ENCODE measurements around the gene URM1.

URM1 gene

DNA sequence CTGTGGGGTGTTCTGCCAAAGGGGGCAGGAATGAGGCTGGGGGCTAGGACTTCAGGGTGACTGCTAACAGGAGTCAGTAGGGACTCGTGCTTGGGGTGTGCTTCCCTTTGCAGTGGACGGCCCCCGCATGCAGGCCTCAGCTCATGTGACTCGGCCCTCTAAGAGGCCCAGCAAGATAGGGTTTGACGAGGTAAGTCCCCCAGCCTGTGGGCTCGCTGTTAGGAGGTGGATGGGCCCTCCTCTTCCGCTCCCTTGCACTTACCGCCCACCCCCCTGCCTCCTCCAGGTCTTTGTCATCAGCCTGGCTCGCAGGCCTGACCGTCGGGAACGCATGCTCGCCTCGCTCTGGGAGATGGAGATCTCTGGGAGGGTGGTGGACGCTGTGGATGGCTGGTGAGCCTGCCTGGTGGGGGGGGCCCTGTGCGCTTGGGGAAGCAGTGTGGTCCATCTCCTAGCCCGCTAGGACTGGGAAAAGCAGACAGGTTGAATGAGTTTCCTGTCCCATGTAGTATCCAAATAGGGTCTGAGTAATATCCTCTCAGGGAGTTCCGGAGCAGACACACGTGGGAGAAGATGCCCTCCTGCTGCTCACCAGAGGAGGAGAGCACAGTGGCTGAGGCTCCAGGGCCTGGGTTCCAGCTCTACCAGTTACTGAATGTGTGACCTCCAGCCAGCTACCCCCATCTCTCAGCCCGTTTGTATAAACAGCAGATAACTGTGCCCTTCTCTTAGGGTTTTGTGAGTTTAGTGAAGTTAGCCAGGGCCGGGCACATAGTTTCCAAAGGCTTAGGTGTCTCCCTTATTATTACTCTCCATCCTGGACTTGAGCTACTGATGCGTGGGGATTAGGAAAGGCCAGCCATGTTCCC, 57.7 kb downstream of the URM1 start:
- DNase-seq (ENCODE audit: low spot score) (no peak), FAIRE-seq (no peak)

DNA sequence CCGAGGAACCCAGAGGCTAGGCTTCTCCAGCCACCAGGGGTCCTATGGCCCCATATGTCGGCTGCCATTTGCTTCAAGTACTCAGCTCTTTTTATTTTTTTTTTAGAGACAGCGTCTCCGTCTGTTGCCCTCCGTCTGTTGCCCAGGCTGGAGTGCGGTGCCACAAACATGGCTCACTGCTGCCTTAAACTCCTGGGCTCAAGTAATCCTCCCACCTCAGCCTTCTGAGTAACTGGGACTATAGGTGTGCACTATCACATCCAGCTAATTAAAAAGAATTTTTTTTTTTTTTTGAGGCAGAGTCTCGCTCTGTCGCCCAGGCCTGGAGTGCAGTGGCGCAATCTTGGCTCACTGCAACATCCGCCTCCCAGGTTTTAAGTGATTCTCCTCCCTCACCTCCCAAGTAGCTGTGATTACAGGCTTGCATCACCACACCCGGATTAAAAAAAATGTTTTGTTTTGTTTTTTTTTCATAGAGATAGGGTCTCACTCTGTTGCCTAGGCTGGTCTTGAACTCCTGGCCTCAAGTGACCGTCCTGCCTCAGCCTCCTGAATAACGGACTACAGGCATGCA, 58.4 kb downstream of the URM1 start:
- FAIRE-seq (no peak), DNase-seq (ENCODE audit: low spot score) (no peak)

DNA sequence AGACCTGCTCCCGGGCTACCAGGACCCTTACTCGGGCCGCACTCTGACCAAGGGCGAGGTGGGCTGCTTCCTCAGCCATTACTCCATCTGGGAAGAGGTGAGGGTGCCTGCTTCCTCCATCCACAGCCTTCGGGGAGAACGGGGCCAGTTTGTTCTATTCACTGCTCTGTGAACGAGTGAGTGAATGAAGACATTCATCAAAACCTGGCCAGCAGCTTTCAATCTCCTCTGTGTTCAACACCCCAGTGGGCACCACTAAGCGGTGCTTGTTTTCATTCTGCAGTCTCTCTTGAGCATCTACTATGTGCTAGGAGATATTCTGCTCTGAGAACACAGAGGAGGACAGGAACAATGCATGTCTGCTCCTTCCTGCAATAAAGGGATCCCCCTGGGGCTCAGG, 60.0 kb downstream of the URM1 start:
- DNase-seq (ENCODE audit: low spot score), result no peak
- FAIRE-seq, result no peak

DNA sequence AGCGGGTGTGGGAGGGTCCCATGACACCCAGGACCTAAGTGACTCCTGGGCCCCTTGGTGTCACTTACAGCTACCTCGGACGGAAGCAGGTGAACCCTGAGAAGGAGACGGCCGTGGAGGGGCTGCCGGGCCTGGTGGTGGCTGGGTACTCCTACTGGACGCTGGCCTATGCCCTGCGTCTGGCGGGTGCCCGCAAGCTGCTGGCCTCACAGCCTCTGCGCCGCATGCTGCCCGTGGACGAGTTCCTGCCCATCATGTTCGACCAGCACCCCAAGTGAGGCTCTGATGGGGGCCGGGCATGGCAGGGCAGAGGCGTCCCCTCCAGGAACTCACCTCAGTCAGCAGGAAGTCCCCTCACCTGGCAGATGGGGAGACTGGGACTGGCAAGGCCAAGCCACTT, 63.2 kb downstream of the URM1 start:
- DNase-seq (ENCODE audit: low spot score), result no peak
- no peak for FAIRE-seq

DNA sequence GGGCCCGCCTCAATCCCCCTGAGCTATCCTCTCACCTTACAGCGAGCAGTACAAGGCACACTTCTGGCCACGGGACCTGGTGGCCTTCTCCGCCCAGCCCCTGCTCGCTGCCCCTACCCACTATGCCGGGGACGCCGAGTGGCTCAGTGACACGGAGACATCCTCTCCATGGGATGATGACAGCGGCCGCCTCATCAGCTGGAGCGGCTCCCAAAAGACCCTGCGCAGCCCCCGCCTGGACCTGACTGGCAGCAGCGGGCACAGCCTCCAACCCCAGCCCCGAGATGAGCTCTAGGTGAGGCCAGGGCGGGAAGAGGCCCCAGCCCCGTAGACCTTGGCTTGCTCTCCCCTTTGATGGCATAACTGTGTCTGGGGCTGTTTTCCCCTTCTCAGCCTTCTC, 64.4 kb downstream of the URM1 start:
- no peak for DNase-seq (ENCODE audit: low spot score)
- FAIRE-seq, result no peak

DNA sequence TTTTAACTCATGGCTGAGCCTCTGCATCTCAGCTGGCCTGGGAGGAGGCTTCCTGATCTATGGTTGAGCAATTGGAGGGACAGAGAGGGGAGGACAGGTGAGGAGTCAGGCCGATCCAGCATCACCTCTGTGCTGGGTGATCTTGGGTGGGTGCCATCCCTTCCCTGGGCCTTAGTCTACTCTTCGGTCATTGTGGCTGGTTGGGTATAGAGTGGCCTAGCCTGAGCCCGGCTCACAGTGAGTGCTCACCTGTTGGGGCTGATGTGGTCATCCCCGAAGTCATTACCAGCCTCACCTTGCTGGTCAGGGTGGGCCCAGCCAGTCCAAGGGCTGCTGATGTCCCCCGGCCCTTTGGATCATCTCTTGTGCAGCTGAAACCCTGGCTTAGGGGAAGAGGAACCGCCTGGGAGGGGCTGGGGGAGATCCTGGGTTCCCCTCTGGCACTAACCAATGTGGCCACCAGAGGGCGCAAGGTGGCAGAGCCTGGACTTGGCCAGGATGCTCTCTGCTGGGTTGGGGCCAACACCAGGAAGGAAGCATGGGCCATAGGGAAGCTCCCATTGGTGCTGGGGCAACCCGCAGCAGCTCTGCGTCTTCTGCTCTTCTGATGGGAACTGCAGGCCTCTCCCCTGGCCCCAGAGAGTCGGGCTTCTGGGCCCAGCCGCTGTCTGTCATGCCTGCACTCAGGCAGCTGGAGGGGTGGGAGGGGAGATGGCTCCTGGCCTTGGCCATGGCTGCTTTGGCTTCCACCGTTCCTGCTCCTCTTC, 67.4 kb downstream of the URM1 start:
- FAIRE-seq, result no peak
- peak; percentile 57 for DNase-seq (ENCODE audit: low spot score)

DNA sequence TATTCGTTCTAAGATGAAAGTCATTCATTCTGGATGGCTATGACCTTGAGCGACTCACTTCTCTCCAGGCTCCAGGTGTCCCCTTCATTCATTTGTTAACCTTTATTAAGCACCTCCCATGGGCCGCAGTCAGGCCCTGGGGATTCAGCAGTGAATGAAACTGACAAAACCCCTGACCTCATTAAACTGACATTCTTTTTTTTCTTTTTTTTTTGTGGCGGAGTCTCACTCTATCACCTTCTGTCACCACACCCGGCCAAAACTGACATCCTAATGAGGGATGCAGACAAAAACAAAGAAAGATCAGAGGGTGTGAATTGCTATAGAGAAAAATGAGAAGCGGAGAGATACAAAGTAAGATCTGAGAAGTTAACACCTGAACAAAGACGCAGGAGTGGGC, 68.1 kb downstream of the URM1 start:
- DNase-seq (ENCODE audit: low spot score) (no peak), FAIRE-seq (no peak)

Data from RCC 7860 (cell line).